Stimulated activated CD4-positive, alpha-beta T cell treated with anti-CD3 and anti-CD28 coated beads, Interleukin-2, amount 100 ng/mL, for 4 hours (primary cell): ENCODE data around the gene LASP1.

ENCODE experiments used
- DNase-seq: peaks from one replicate; pipeline ENCODE4 v3.0.0-alpha.2; 2020; ENCODE audit warnings: low read depth

The LASP1 gene

GRCh38 chr17:38868817-38869525 lies 887 bp upstream of the LASP1 start:
- peak; percentile 78 for DNase-seq

GRCh38 chr17:38870259-38871165 lies 654 bp downstream of the LASP1 start:
- peak; percentile 53 for DNase-seq

- peak; percentile 79 for DNase-seq
These were observed 1.6 kb downstream of the LASP1 start for GRCh38 chr17:38871247-38872015.

GRCh38 chr17:38872027-38872511 lies 2.2 kb downstream of the LASP1 start:
- no peak for DNase-seq

- DNase-seq = no peak
These were observed 3.0 kb downstream of the LASP1 start for GRCh38 chr17:38872671-38873385.

GRCh38 chr17:38873640-38874380 lies 4.0 kb downstream of the LASP1 start:
- no peak for DNase-seq

- no peak for DNase-seq
These were observed 4.9 kb downstream of the LASP1 start for GRCh38 chr17:38874505-38875400.

- no peak for DNase-seq
These were observed 5.7 kb downstream of the LASP1 start for GRCh38 chr17:38875477-38876075.

- DNase-seq = no peak
These were observed 7.4 kb downstream of the LASP1 start for GRCh38 chr17:38877130-38877851.

GRCh38 chr17:38879878-38880665 lies 10.2 kb downstream of the LASP1 start:
- no peak for DNase-seq

GRCh38 chr17:38881600-38882191 lies 11.8 kb downstream of the LASP1 start:
- no peak for DNase-seq

- no peak for DNase-seq
These were observed 13.0 kb downstream of the LASP1 start for GRCh38 chr17:38882870-38883269.

GRCh38 chr17:38883592-38884526 lies 14.0 kb downstream of the LASP1 start:
- no peak for DNase-seq

GRCh38 chr17:38885044-38885727 lies 15.3 kb downstream of the LASP1 start:
- no peak for DNase-seq

- DNase-seq = no peak
These were observed 16.1 kb downstream of the LASP1 start for GRCh38 chr17:38885728-38886642.
